ENCODE results near the gene OLFML2A.
"Not testable (repeated sequence)": the region's sequence is repeated elsewhere in the genome, so short reads cannot be mapped to it uniquely, and the experiment has no call there.

The OLFML2A gene

GRCh38 chr9:124735121-124735520 lies 41.8 kb upstream of the OLFML2A start:
- Histone ChIP-seq H3K9me3 (ENCODE audit: control insufficient read depth, low read length) (no peaks in the 10 kb centered on the region), H4K8ac (ENCODE audit: low read length) (no peak overlapping the region), H3K79me1 (replicated peaks; ENCODE audit: low read length, poor library complexity, severe bottlenecking) (peaks cover 12% of the 10 kb centered on the region), H3K14ac (ENCODE audit: low read length in 2 of 2) (no peak overlapping the region), H3K4ac (ENCODE audit: low read depth in 1 of 2, low read length in 2 of 2) (no peak overlapping the region), H4K91ac (ENCODE audit: low read length) (no peak overlapping the region), H3K18ac (ENCODE audit: low read depth in 1 of 2, low read length in 2 of 2) (no peak overlapping the region), H3K9ac (ENCODE audit: low read length) (peak overlapping the region; percentile 62), H2BK15ac (ENCODE audit: low read depth, poor library complexity, severe bottlenecking) (no peak overlapping the region), H2BK120ac (ENCODE audit: low read depth, low read length) (no peak overlapping the region), H3K23ac (ENCODE audit: low read length in 2 of 2) (no peak overlapping the region), H3K36me3 (ENCODE audit: control insufficient read depth in 1 of 2, insufficient read depth in 2 of 2, low read depth in 1 of 2, low read length in 2 of 2) (peaks cover 0 to 4% of the 10 kb centered on the region in 2 experiments), H3K4me2 (ENCODE audit: low read length, poor library complexity, severe bottlenecking) (no peak overlapping the region), H3K27me3 (ENCODE audit: control insufficient read depth in 1 of 2, insufficient read depth in 1 of 2, low read length in 2 of 2) (no peaks in the 10 kb centered on the region), H3K27ac (ENCODE audit: low read length, poor library complexity, severe bottlenecking) (peak overlapping the region; percentile 32), H3K4me3 (ENCODE audit: insufficient read depth in 1 of 2, low read depth in 1 of 2, low read length in 2 of 2) (no peak overlapping the region), H3K4me1 (ENCODE audit: control insufficient read depth, insufficient read depth, low read depth, low read length) (peaks cover 5% of the 10 kb centered on the region), H2AFZ (ENCODE audit: low read depth, low read length) (no peak overlapping the region), H2BK5ac (ENCODE audit: low read depth, low read length, poor library complexity, severe bottlenecking) (no peak overlapping the region), H2AK5ac (ENCODE audit: low read length, severe bottlenecking) (no peak overlapping the region), H2BK12ac (ENCODE audit: low read length in 2 of 2) (no peak overlapping the region)
- DNase-seq: peak; percentile 39

DNA sequence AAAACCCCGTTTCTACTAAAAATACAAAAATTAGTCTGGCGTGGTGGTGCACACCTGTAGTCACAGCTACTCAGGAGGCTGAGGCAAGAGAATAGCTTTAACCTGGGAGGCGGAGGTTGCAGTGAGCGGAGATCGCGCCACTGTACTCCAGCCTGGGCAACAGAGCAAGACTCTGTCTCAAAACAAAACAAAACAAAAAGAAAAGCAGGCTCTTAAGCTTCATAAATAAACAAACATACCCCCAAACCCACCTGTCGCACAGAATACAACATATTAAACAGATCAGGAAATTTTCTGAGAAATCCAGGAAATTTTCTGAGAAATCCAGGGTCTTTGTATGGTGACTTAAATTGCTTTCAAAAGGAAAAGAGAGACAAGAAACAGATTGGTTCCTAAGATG lies 38.9 kb upstream of the OLFML2A start:
- H2AK5ac ChIP-seq (ENCODE audit: low read length, severe bottlenecking); H4K8ac ChIP-seq (ENCODE audit: low read length); H3K4me2 ChIP-seq (ENCODE audit: low read length, poor library complexity, severe bottlenecking); H3K4me1 ChIP-seq (ENCODE audit: control insufficient read depth, insufficient read depth, low read depth, low read length); H3K4me3 ChIP-seq (ENCODE audit: insufficient read depth in 1 of 2, low read depth in 1 of 2, low read length in 2 of 2); DNase-seq; H3K9me3 ChIP-seq (ENCODE audit: control insufficient read depth, low read length); H3K4ac ChIP-seq (ENCODE audit: low read depth in 1 of 2, low read length in 2 of 2); H2AFZ ChIP-seq (ENCODE audit: low read depth, low read length); H3K36me3 ChIP-seq (ENCODE audit: control insufficient read depth in 1 of 2, insufficient read depth in 2 of 2, low read depth in 1 of 2, low read length in 2 of 2); H3K27me3 ChIP-seq (ENCODE audit: control insufficient read depth in 1 of 2, insufficient read depth in 1 of 2, low read length in 2 of 2); H3K18ac ChIP-seq (ENCODE audit: low read depth in 1 of 2, low read length in 2 of 2); H4K91ac ChIP-seq (ENCODE audit: low read length); H2BK15ac ChIP-seq (ENCODE audit: low read depth, poor library complexity, severe bottlenecking); H2BK12ac ChIP-seq (ENCODE audit: low read length in 2 of 2); H2BK5ac ChIP-seq (ENCODE audit: low read depth, low read length, poor library complexity, severe bottlenecking); H3K27ac ChIP-seq (ENCODE audit: low read length, poor library complexity, severe bottlenecking); H3K14ac ChIP-seq (ENCODE audit: low read length in 2 of 2); H3K79me1 ChIP-seq (replicated peaks; ENCODE audit: low read length, poor library complexity, severe bottlenecking); H2BK120ac ChIP-seq (ENCODE audit: low read depth, low read length); H3K9ac ChIP-seq (ENCODE audit: low read length); H3K23ac ChIP-seq (ENCODE audit: low read length in 2 of 2): not testable (repeated sequence)
- WGBS: 100% methylated on average over 6 of the region's 7 CpGs

GRCh38 chr9:124739360-124739759 lies 37.6 kb upstream of the OLFML2A start:
- Histone ChIP-seq H2BK5ac (ENCODE audit: low read depth, low read length, poor library complexity, severe bottlenecking) (no peak overlapping the region), H3K4me3 (ENCODE audit: insufficient read depth in 1 of 2, low read depth in 1 of 2, low read length in 2 of 2) (no peak overlapping the region), H3K14ac (ENCODE audit: low read length in 2 of 2) (no peak overlapping the region), H2BK120ac (ENCODE audit: low read depth, low read length) (no peak overlapping the region), H3K4me2 (ENCODE audit: low read length, poor library complexity, severe bottlenecking) (no peak overlapping the region), H3K4ac (ENCODE audit: low read depth in 1 of 2, low read length in 2 of 2) (no peak overlapping the region), H3K27ac (ENCODE audit: low read length, poor library complexity, severe bottlenecking) (no peak overlapping the region), H3K18ac (ENCODE audit: low read depth in 1 of 2, low read length in 2 of 2) (no peak overlapping the region), H2AK5ac (ENCODE audit: low read length, severe bottlenecking) (no peak overlapping the region), H4K91ac (ENCODE audit: low read length) (no peak overlapping the region), H2AFZ (ENCODE audit: low read depth, low read length) (no peak overlapping the region), H2BK15ac (ENCODE audit: low read depth, poor library complexity, severe bottlenecking) (no peak overlapping the region), H3K4me1 (ENCODE audit: control insufficient read depth, insufficient read depth, low read depth, low read length) (peaks cover 5% of the 10 kb centered on the region), H4K8ac (ENCODE audit: low read length) (no peak overlapping the region), H3K23ac (ENCODE audit: low read length in 2 of 2) (no peak overlapping the region), H3K9me3 (ENCODE audit: control insufficient read depth, low read length) (no peaks in the 10 kb centered on the region), H3K36me3 (ENCODE audit: control insufficient read depth in 1 of 2, insufficient read depth in 2 of 2, low read depth in 1 of 2, low read length in 2 of 2) (peaks cover 0 to 2% of the 10 kb centered on the region in 2 experiments), H3K9ac (ENCODE audit: low read length) (no peak overlapping the region), H3K79me1 (replicated peaks; ENCODE audit: low read length, poor library complexity, severe bottlenecking) (peaks cover 10% of the 10 kb centered on the region), H3K27me3 (ENCODE audit: control insufficient read depth in 1 of 2, insufficient read depth in 1 of 2, low read length in 2 of 2) (no peaks in the 10 kb centered on the region), H2BK12ac (ENCODE audit: low read length in 2 of 2) (no peak overlapping the region)
- no peak for DNase-seq
- 71% methylated on average over 2 of the region's 2 CpGs for WGBS

- WGBS: 100% methylated on average over 2 of the region's 4 CpGs
- Histone ChIP-seq H3K9ac (ENCODE audit: low read length) (no peak overlapping the region), H3K4me2 (ENCODE audit: low read length, poor library complexity, severe bottlenecking) (no peak overlapping the region), H3K36me3 (ENCODE audit: control insufficient read depth in 1 of 2, insufficient read depth in 2 of 2, low read depth in 1 of 2, low read length in 2 of 2) (peaks cover 0 to 2% of the 10 kb centered on the region in 2 experiments), H3K27ac (ENCODE audit: low read length, poor library complexity, severe bottlenecking) (no peak overlapping the region), H2AK5ac (ENCODE audit: low read length, severe bottlenecking) (no peak overlapping the region), H3K4me1 (ENCODE audit: control insufficient read depth, insufficient read depth, low read depth, low read length) (peaks cover 2% of the 10 kb centered on the region), H2BK15ac (ENCODE audit: low read depth, poor library complexity, severe bottlenecking) (no peak overlapping the region), H2AFZ (ENCODE audit: low read depth, low read length) (no peak overlapping the region), H3K23ac (ENCODE audit: low read length in 2 of 2) (no peak overlapping the region), H4K91ac (ENCODE audit: low read length) (no peak overlapping the region), H3K79me1 (replicated peaks; ENCODE audit: low read length, poor library complexity, severe bottlenecking) (peaks cover 13% of the 10 kb centered on the region), H4K8ac (ENCODE audit: low read length) (no peak overlapping the region), H3K18ac (ENCODE audit: low read depth in 1 of 2, low read length in 2 of 2) (no peak overlapping the region), H2BK12ac (ENCODE audit: low read length in 2 of 2) (no peak overlapping the region), H2BK5ac (ENCODE audit: low read depth, low read length, poor library complexity, severe bottlenecking) (no peak overlapping the region), H3K4ac (ENCODE audit: low read depth in 1 of 2, low read length in 2 of 2) (no peak overlapping the region), H2BK120ac (ENCODE audit: low read depth, low read length) (no peak overlapping the region), H3K9me3 (ENCODE audit: control insufficient read depth, low read length) (no peaks in the 10 kb centered on the region), H3K4me3 (ENCODE audit: insufficient read depth in 1 of 2, low read depth in 1 of 2, low read length in 2 of 2) (no peak overlapping the region), H3K14ac (ENCODE audit: low read length in 2 of 2) (no peak overlapping the region), H3K27me3 (ENCODE audit: control insufficient read depth in 1 of 2, insufficient read depth in 1 of 2, low read length in 2 of 2) (no peaks in the 10 kb centered on the region)
- DNase-seq: no peak
Measured at GRCh38 chr9:124741149-124741548, 35.8 kb upstream of the OLFML2A start.
